Tibial nerve (tissue), 4 donors: ENCODE measurements around the gene SPEF2.
"Not testable (repeated sequence)": the region's sequence is repeated elsewhere in the genome, so short reads cannot be mapped to it uniquely, and the experiment has no call there.

ENCODE experiments used
- EP300 ChIP-seq, 2 donors: sonication (generic); formaldehyde crosslinking; IDR thresholded peaks; one replicate each; pipeline ENCODE4 v1.6.1; 2017; ENCODE audit warnings: antibody characterized with exemption in 2 of 2, mild to moderate bottlenecking in 1 of 2
- TF ChIP-seq, protein P1 (sequence below), 5 experiments: fragments of 200-600 bp in 3 of 5; fragments of 450-650 bp in 2 of 5; sonication (generic) in 3 of 5; IDR thresholded peaks; one replicate each; pipeline ENCODE4 v1.5.1; 2016 to 2019; ENCODE audit warnings: antibody characterized with exemption in 5 of 5, mild to moderate bottlenecking in 3 of 5, moderate library complexity in 2 of 5

DNA sequence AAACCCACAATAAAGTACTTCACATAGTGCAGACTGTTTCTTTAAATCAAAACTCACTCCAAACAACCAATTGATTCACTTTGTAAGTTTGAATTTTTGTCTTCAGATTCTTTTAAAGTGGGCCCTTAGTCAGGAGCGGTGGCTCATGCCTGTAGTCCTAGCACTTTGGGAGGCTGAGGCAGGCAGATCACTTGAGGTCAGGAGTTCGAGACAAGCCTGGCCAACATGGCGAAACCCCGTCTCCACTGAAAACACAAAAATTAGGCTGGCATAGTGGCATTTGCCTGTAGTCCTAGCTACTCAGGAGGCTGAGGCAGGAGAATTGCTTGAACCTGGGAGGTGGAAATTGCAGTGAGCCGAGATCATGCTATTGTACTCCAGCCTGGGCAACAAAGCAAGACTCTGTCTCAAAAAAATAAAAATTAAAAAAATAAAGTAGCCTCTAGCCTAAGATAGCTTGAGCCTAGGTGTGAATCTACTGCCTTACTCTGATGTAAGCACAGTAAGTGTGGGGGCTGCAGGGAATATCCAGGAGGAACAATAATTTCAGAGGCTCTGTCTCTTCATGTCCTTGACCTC, 238.6 kb downstream of the SPEF2 start:
- TF ChIP-seq, protein P1, sequence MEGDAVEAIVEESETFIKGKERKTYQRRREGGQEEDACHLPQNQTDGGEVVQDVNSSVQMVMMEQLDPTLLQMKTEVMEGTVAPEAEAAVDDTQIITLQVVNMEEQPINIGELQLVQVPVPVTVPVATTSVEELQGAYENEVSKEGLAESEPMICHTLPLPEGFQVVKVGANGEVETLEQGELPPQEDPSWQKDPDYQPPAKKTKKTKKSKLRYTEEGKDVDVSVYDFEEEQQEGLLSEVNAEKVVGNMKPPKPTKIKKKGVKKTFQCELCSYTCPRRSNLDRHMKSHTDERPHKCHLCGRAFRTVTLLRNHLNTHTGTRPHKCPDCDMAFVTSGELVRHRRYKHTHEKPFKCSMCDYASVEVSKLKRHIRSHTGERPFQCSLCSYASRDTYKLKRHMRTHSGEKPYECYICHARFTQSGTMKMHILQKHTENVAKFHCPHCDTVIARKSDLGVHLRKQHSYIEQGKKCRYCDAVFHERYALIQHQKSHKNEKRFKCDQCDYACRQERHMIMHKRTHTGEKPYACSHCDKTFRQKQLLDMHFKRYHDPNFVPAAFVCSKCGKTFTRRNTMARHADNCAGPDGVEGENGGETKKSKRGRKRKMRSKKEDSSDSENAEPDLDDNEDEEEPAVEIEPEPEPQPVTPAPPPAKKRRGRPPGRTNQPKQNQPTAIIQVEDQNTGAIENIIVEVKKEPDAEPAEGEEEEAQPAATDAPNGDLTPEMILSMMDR (IDR thresholded peaks at IDR 0.05), result not testable (repeated sequence)
- TF ChIP-seq EP300 (IDR thresholded peaks at IDR 0.05), result not testable (repeated sequence)
